OCI-LY3 (cell line): ENCODE results near the gene ITPR1.

Experiments used
- EZH2phosphoT487 ChIP-seq: fragments of 200-600 bp; shearing (Covaris generic); IDR thresholded peaks from 2 replicates; pipeline ENCODE4 v1.6.1; 2018; ENCODE audit warnings: antibody characterized with exemption, mixed run types, low read depth
- TF ChIP-seq, protein P1 (sequence below): fragments of 200-600, 300-600 bp; sonication (generic); IDR thresholded peaks from 2 replicates; pipeline ENCODE4 v1.5.1; 2014; ENCODE audit warnings: antibody characterized with exemption, low read length, low read depth

- TF ChIP-seq, protein P1, sequence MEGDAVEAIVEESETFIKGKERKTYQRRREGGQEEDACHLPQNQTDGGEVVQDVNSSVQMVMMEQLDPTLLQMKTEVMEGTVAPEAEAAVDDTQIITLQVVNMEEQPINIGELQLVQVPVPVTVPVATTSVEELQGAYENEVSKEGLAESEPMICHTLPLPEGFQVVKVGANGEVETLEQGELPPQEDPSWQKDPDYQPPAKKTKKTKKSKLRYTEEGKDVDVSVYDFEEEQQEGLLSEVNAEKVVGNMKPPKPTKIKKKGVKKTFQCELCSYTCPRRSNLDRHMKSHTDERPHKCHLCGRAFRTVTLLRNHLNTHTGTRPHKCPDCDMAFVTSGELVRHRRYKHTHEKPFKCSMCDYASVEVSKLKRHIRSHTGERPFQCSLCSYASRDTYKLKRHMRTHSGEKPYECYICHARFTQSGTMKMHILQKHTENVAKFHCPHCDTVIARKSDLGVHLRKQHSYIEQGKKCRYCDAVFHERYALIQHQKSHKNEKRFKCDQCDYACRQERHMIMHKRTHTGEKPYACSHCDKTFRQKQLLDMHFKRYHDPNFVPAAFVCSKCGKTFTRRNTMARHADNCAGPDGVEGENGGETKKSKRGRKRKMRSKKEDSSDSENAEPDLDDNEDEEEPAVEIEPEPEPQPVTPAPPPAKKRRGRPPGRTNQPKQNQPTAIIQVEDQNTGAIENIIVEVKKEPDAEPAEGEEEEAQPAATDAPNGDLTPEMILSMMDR = no peak
- TF ChIP-seq EZH2phosphoT487 = no peak
Observed at GRCh38 chr3:4548356-4548755, 55.2 kb downstream of the ITPR1 start.
